ENCODE data around the gene DNAJB6.

Gene DNAJB6

GRCh38 chr7:157432541-157432956 lies 95.7 kb downstream of the DNAJB6 start:
- TF ChIP-seq, protein P1, sequence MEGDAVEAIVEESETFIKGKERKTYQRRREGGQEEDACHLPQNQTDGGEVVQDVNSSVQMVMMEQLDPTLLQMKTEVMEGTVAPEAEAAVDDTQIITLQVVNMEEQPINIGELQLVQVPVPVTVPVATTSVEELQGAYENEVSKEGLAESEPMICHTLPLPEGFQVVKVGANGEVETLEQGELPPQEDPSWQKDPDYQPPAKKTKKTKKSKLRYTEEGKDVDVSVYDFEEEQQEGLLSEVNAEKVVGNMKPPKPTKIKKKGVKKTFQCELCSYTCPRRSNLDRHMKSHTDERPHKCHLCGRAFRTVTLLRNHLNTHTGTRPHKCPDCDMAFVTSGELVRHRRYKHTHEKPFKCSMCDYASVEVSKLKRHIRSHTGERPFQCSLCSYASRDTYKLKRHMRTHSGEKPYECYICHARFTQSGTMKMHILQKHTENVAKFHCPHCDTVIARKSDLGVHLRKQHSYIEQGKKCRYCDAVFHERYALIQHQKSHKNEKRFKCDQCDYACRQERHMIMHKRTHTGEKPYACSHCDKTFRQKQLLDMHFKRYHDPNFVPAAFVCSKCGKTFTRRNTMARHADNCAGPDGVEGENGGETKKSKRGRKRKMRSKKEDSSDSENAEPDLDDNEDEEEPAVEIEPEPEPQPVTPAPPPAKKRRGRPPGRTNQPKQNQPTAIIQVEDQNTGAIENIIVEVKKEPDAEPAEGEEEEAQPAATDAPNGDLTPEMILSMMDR (IDR thresholded peaks at IDR 0.05) = no peak

DNA sequence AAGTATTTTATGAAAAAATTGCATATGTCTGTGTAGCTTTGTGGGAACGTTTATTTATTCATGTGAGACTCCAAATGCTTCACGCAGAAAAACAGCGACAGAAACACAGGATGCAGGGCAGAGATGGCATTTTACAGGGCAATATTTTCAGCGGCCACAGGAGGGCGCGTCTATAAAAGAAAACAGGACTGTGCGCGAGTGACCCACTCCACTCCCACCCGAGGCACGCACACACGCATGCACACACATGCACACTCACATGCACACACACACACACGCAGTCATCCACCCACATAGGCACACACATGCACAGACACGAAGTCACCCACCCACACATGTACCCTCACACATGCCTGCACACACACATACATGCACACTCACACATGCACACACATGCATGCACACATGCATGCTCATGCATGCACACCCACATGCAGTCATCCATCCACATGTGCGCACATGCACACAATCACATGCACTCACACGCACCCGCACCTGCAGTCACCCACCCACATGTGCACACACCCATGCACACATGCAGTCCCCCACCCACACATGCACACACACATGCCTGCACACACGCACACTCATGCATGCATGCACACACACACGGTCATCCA lies 96.3 kb downstream of the DNAJB6 start:
- TF ChIP-seq, protein P1 (IDR thresholded peaks at IDR 0.05) = peak; percentile 86

GRCh38 chr7:157433628-157434027 lies 96.8 kb downstream of the DNAJB6 start:
- TF ChIP-seq, protein P1 (IDR thresholded peaks at IDR 0.05) = no peak

DNA sequence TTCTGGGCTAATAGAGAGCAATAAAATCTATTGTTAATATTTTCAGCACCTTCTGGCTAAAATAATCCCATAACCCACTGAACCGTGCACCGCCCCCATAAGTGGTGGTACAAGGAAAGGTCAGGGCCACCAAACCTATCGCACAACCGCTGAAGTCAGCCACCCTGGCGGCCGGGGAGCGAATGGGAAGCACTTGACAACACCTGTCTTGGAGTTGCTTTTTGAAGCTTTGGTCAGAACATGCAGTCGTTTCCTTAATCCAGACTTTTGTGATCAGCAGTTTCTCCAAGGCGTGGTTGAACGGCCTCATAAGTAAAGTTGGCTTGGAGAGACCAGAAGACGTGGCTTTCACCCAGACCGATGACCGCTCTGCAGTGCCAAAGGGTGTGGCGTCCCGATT lies 97.4 kb downstream of the DNAJB6 start:
- TF ChIP-seq, protein P1 (IDR thresholded peaks at IDR 0.05) = no peak

DNA sequence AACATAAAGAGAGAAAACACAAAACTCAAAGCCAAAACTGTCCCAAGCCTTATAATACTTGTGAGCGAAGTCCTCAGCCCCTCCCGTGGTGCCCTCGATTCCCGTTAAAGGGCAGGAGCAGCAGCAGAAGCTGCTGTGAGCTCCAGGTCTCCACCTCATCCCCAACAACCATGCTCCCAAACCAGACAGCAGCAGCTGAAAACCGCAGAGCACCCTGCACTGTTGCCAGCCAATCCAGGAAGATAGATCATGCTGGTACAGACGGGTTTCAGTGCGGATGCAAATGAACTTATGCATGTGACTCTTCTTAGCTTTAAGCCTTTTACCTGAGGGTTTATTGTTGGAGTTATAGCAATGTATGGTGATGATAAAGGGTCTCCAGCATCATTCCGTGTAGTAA lies 97.9 kb downstream of the DNAJB6 start:
- TF ChIP-seq, protein P1 (IDR thresholded peaks at IDR 0.05) = no peak

DNA sequence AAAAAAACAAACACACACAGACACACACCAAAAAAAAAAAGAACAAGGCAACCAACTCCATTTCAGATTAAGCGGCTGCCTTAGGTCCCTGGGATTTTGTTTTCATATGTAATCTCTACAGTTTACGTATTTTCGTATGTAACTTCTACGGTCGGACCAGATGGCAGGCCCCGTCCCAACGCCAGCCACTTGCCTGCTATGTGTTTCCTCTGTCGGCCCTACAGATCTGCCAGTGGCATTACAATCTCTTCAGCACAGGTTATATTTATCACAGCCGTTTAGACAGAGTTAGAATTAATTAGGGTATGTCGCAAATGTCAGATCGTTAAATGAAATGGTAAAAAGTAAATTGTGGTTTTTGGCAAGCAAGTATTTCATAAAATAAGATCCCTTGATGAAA lies 99.3 kb downstream of the DNAJB6 start:
- TF ChIP-seq, protein P1 (IDR thresholded peaks at IDR 0.05) = no peak

- TF ChIP-seq, protein P1 (IDR thresholded peaks at IDR 0.05) = no peak
Measured at GRCh38 chr7:157436763-157437480, 100.1 kb downstream of the DNAJB6 start.
